Measurements from ENCODE around the gene RARS1.

Gene RARS1

DNA sequence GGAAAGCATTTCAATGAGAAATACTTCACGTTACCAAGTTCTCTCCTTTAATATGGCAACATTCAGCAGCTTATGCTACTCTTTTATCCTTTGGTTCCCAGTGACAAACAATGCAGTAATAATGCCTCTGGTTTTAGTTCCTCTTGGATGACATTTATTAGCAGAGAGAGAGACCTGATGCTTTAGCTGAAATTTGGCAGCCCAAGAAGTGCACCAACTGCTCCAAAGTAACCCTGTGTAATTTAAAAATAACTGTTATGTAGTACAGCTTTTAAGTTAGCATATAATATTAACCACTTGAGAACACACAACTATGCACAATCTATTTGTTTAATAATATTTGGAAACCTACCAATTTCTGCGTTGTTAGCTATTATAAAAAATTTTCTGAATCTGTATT is 71.1 kb downstream of the RARS1 start:
- DNase-seq (ENCODE audit: low read depth in 3 of 3): no peak

DNA sequence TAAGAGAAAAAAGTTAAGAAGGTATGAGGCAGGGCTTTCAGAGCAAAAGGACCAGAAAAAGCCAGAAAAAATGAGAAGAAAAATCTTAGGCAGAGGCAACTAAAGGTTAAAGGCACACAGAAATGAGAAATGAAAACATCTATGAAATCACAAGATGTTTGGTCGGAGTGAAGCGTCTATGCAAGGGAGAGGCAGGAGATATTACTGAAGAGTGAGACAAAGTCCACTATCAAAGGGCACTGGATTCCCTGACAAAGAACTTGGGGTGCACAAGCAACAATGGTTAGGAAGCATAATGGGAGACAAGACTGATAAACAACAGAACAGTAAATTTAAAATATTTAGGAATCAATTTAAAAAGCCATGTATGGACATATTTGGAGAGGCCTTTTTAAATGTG is 76.0 kb downstream of the RARS1 start:
- no peak for DNase-seq (ENCODE audit: low read depth in 3 of 3)

DNA sequence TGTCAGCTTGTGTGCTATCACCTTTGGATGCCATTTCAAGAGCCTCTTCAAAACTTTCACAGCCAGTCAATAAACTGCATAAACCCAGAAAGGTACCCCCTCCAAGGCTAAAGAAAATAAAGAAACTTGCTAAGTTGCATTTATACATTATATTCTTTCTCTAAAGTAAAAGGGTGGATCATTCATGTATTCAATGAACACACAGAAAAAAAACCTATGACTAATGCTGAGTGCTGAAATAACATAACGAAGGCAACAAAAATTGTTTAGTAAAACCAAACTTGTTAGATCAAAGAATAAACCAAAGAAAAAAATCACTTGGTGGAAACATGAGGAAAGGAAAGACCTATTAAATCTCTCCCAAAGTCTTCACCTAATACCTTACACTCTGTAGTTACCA is 77.7 kb downstream of the RARS1 start:
- no peak for DNase-seq (ENCODE audit: low read depth in 3 of 3)

DNA sequence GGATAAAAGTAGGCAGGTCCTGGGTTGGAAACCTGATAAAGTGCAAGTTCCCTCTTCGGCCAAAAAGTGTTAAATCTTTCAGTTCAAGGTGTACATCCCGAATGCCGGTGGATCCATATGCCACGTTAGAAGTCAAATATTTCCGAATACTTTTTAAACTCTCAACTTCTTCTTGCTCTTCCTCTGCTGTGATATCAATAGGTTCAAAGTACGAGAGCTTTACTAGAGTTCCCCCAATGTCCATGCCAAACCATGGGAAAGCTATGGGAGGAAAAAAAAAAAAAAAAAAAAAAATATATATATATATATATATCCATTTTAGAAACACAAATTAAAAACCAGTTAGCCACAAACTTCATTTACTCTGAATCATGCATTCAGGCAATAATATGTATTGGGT is 82.5 kb downstream of the RARS1 start:
- no peak for DNase-seq (ENCODE audit: low read depth in 3 of 3)
